Right lung (tissue), 5 donors: ENCODE data around the gene NUDCD3. TPM values are rescaled to one million over a fixed set of nuclear protein-coding genes. Genes with fewer than 3 reads are reported as not detected.
A peak's percentile ranks its signal among the peaks of the same experiment; 100 is the strongest.

Source experiments
- DNase-seq, 2 donors: peaks; one replicate each; pipeline ENCODE4 v3.0.0-alpha.2; 2013
- polyA plus RNA-seq, 5 donors: library from polyadenylated mRNA; unstranded; fragments of 120-200 nt; gene quantifications; one replicate each; pipeline versions ENCODE4 v1.2.1 to v1.2.3, GENCODE V29; 2013; ENCODE audit warnings: inconsistent platforms in 1 of 5, low replicate concordance in 1 of 5; ENCODE audit not compliant: insufficient read length in 5 of 5, insufficient read depth in 1 of 5

NUDCD3 gene
- polyA plus RNA-seq, 5 donors, result 79.4 to 95.3 (median 83.8) TPM

DNA sequence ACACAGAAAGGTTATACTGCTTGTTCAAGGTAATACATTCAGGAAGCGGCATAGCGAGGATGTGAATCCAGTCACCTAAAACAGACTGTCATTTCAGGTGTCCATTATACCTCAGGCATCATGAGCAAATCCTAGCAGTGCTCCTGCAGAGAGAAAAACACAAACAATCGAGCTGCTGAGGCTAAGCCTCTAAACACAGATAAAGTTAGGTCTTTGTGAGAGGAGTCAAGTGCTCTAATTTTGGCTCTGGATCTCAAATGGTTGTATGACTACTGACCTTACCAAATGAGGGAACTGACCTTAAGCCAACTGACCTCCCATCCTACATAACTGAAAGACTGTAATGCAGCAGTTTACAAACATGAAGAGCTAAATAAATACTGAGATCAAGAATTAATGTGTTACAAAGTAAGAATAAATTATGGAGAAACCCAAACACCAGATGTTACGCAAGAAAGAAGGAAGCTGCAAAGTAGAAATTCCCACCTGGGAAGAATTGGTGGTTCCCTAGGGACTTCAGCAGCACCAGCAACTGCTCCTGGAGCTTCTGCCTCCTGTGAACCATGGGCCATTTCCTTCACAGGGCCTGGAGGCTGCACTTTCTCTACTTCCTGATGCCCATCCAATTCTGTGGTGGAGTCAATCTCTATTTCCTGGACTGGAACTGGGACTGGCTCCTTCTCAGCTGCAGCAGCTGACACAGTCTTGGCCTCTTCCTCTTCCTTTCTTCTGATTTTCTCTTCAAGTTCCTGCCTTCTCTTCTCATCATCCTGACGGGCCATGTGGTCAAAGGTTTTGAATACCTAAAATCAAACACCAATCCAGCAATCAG lies 5.8 kb downstream of the NUDCD3 start:
- no peak for DNase-seq

- no peak for DNase-seq
Observed at GRCh38 chr7:44482502-44483485, 7.7 kb downstream of the NUDCD3 start.

- DNase-seq, result no peak
Observed at GRCh38 chr7:44477938-44478337, 12.5 kb downstream of the NUDCD3 start.

- DNase-seq, result peak; percentile 31 to 52
Observed at GRCh38 chr7:44477063-44477830, 13.2 kb downstream of the NUDCD3 start.

- DNase-seq, result no peak
Observed at GRCh38 chr7:44476313-44476712, 14.1 kb downstream of the NUDCD3 start.

- DNase-seq, result no peak
Observed at GRCh38 chr7:44473295-44473694, 17.2 kb downstream of the NUDCD3 start.

DNA sequence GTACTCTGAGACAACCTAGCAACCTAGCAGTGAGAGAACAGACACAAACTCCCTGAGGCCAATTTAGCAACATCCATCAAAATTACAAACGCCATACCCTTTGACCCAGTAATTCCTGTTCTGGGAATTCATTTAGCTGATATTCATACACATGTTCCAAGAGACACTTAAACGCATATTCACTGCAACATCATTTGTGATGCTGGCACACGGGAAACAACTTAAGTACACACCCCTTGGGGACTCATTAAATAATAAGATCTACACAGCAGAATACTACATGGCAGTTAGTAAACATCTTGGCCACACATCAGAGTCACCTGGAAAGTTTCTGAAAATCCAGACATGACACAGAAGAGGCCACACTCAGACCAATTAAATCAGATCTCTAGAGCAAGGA lies 17.6 kb downstream of the NUDCD3 start:
- no peak for DNase-seq

- no peak for DNase-seq
Observed at GRCh38 chr7:44471850-44472249, 18.6 kb downstream of the NUDCD3 start.

- DNase-seq, result no peak
Observed at GRCh38 chr7:44471436-44471835, 19.0 kb downstream of the NUDCD3 start.

- DNase-seq, result no peak
Observed at GRCh38 chr7:44470628-44471245, 19.7 kb downstream of the NUDCD3 start.

- DNase-seq, result no peak
Observed at GRCh38 chr7:44470135-44470479, 20.4 kb downstream of the NUDCD3 start.

DNA sequence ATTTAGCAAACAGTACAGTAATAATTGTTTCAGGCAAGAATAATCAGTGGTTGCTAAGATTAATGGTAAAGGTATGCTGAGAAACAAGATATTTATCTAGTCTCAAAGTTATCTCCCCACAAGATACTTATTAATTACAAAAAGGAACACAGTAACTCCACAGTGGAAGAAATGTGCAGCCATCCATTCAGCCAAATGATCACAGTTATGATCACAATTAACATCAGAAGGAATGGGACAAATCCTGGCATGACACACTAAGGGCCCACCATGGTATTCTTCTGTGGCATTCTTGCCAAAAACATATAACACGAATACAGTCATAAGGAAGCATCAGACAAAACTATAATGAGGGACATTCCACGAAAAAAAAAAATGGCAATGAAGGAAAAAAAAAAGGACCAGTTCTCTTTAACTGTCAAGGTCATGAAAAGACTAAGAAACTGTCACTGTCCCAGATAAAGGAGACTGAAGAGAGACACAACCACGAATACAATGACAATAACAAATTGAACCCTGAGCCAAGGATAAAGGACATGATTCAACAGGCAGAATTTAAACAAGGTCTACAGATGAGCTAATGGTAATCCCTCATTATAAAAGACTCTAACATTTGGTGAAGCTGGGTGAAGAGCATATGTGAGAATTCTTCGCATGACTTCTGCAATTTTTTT lies 20.9 kb downstream of the NUDCD3 start:
- DNase-seq, result no peak

DNA sequence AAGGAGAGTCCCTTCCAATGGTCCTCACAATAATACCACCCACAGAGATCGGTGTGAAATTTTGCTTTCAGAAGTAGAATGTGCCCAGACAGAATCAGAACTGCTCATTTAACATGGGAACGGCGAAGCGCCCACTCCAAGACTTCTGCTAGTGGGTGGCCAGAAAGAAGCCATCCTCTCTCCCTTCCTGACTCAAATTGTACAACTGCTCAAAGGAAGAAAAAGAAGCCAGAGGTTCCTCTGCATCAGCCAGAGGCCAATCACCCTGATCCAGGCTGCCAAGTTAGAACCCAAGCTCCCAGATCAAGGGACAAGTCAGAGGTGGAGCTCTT lies 23.3 kb downstream of the NUDCD3 start:
- no peak for DNase-seq

DNA sequence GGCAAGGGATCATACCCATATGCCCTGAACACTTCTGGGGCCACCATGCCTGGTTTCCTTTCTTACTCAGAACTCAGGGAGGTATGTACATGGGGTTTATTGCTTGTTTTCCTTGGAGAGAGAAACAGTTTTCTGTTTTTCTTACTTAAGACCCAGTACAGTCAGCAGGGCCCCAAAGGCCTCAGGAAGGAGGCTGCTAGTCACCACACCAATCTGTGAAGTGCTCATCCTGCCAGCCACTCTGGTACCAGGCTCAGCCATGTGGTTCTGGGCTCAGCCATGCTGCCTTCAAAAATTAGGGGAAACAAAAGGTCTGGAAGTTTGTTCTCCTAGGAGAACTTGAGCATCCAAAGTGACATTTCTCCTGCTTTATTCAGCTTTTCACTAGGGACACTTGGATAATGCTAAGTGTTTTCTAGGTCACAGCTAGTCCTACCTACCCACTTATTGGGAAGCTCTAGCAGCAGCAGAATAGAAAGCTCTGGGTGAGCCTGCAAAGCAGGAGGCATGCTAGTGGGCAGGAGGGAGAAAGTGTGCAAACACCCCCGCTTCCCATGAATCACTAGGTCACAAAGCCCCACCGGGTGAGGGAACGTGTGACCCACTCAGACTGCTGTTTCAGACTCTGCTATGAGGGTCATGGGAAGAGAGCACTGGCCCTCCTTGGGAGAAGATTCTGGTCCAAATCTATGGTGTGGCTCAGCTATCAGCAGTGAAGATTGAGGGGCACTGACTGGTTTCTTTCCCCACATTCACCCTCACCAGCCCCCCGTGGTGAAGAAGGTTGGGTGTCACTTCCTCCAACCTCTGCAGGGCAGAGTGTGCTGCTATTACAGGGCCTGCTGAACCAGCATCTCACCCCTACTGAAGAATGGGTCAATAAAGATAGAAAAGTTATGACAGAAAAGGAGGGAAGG lies 23.9 kb downstream of the NUDCD3 start:
- no peak for DNase-seq

DNA sequence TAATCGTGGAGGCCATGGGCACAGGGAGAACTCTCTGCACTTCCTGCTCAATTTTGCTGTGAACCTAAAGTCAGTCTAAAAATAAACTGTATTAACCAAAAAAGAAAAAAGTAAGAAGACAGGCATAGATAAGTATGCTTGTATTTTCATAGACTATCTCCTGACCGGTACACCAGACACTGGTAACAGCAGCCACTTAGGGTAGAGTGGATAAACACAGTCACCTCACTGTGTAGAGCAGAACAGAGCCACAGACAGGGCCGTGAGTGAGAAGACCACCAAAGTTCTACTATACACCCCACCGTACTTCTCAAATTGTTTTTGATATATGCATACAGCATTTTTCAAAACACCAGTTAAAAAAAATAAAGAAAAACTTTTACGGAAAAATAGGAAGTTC lies 25.0 kb downstream of the NUDCD3 start:
- DNase-seq, result no peak

GRCh38 chr7:44463169-44463808 lies 27.2 kb downstream of the NUDCD3 start:
- DNase-seq, result no peak

GRCh38 chr7:44461387-44461786 lies 29.1 kb downstream of the NUDCD3 start:
- no peak for DNase-seq

GRCh38 chr7:44460325-44460724 lies 30.1 kb downstream of the NUDCD3 start:
- no peak for DNase-seq

GRCh38 chr7:44455155-44455554 lies 35.3 kb downstream of the NUDCD3 start:
- DNase-seq, result no peak
